HG02885 (cell line): Measurements from ENCODE around the gene WDR82.

ENCODE experiments used
- ATAC-seq: cut with Tn5 transposase; IDR thresholded peaks from one replicate; pipeline ENCODE4 v1.9.1; 2021; ENCODE audit warnings: mild to moderate bottlenecking; ENCODE audit not compliant: unreplicated experiment, poor library complexity

The WDR82 gene

DNA sequence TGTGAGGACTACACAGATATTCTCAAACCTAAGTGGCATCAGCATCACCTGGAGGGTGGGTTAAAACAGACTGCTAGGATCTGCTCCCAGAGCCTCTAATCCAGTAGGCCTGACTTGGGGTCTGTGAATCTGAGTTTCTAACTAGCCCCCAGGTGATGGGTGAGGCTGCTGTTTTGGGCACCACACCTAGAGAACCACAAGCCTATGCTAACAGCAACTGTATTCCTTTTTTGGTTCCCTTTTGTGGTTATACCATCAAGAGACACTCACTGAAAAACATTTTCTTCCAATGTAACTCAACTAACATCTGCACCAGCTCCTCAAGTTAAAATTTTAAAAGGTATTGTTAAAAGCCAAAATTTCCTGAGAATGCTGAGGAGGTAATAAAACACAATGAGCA is 16.0 kb downstream of the WDR82 start:
- ATAC-seq = no peak

DNA sequence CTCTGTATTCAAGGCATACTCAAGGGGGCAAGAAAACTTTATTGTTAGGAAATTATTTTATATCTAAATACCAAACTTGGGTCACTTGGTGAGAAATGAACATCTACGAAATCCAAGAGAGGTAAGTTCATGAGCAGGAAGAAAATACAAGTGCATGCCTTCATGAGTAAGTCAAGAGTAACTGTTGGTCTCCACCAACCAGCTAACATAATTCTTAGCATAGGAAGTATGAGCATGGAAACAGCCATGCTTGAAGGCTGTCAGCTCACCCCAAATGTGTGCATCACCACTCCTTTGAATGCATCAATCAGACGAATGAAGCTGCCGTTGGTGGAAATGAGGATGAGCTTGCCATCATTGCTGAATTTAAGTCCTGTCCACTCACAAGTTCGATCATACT is 19.0 kb downstream of the WDR82 start:
- ATAC-seq = no peak

DNA sequence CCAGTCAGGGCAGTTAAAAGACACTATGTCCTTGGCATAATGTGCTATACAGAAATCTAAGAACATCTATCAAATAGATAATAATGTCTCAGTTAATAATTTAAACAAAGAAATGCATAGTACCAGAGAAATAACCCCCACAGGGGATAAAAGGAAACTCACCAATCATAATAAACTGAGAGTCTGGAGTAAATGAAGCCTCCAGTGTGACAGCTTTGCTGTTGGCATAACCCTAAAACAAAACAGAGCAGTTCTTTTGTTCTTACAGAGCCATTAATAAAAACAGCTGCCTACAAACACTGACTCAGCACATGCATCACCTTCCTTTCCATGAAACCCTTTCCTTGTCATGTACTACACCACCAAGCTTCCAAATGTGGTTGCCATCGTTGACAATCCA is 19.4 kb downstream of the WDR82 start:
- ATAC-seq = no peak

- ATAC-seq = no peak
Observed at GRCh38 chr3:52257911-52258310, 20.5 kb downstream of the WDR82 start.

GRCh38 chr3:52256622-52257021 is 21.8 kb downstream of the WDR82 start:
- ATAC-seq = no peak

DNA sequence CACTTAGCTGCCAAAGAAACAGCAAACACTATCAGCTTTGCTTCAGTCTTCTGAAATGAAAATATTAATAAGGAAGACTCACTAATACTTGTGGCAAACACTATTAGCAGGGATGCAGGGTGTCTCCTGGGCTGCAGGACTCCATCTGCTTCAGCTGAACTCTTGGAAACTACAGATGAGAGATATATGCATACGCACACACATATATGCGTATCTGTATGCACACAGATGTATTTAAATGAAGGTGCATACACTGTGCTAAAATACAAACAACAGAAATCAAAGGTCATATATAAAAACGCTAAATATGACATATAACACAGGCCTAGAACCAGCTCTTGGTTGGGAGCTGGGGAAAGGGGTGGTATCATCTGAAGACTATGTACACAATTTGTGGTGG is 22.3 kb downstream of the WDR82 start:
- ATAC-seq = no peak

DNA sequence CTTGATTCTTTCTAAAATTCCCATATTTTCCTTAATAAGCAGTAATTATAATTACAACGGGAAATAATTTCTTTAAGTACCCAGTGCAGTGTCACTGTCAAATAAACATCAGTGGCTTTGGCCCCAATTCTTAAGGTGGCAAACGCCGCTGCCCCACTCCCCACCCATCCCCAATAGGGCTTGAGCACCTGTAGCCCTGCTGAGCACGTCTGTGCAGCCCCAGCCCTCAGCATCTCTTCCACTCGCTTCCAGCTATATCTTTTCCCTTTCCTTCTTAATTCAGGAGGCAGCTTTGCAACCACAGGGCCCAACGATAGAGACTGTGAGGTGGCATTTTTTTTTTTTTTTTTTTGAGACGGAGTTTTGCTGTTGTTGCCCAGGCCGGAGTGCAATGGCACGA is 23.8 kb downstream of the WDR82 start:
- no peak for ATAC-seq

- peak; percentile 90 for ATAC-seq
Observed at GRCh38 chr3:52253314-52254304, 24.8 kb downstream of the WDR82 start.

- no peak for ATAC-seq
Observed at GRCh38 chr3:52250122-52250521, 28.3 kb downstream of the WDR82 start.

- ATAC-seq = no peak
Observed at GRCh38 chr3:52249683-52250082, 28.8 kb downstream of the WDR82 start.

- no peak for ATAC-seq
Observed at GRCh38 chr3:52248816-52249547, 29.5 kb downstream of the WDR82 start.

GRCh38 chr3:52248165-52248541 is 30.3 kb downstream of the WDR82 start:
- no peak for ATAC-seq

DNA sequence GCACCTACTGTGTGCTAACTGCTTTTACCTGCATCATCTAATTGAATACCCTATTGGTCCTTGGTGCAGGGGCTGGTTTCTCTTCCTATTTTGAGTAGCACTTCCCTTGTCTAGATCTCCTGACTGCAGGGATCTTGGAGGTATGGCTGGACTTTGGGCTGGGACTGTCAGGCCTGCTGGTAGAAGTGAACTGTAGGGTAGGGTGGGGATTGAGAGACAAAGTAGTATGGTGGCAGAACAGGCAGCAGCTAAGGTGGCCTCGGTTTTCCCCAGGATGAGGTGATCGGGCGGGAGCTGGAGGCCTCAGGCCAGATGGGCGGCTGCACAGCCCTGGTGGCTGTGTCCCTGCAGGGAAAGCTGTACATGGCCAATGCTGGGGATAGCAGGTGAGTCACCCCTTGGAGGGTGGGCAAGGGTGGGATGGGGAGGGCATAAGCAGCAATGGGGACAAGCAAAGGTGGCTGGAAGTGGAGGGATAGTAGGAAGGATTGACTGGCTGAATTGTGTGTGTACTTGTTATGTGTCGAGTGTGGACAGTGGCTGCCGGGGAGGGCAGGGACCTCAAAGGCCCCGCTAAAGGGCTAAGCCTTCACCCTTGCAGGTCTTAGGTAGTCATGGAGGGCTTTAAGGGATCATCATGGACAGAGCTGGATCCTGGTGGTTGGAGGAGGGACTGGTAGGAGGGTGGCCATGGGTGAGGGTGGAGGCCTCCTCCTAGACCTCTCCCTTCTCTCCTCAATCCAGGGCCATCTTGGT is 30.9 kb downstream of the WDR82 start:
- ATAC-seq = no peak

DNA sequence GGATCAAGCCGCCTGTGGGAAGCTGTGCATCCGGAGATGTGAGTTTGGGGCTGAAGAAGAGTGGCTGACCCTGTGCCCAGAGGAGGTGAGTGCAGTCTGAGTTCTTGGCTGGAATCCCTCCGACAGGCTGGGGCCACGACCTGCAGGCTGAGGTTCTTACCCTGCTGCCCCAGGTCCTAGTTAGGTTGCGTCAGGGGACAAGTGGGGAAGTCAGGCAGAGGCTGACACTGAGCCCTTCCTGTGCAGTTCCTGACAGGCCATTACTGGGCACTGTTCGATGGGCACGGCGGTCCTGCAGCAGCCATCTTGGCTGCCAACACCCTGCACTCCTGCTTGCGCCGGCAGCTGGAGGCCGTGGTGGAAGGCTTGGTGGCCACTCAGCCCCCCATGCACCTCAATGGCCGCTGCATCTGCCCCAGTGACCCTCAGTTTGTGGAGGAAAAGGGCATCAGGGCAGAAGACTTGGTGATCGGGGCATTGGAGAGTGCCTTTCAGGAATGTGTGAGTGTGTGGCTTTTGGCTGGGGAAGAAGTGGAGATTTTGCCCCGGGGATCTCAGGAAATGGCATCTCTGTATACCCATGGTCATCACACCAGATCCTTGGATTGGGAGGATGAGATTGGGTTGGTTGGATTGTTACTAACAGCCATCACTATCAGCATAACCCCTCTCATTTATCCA is 31.6 kb downstream of the WDR82 start:
- ATAC-seq = no peak

GRCh38 chr3:52246264-52246620 is 32.2 kb downstream of the WDR82 start:
- ATAC-seq = no peak

DNA sequence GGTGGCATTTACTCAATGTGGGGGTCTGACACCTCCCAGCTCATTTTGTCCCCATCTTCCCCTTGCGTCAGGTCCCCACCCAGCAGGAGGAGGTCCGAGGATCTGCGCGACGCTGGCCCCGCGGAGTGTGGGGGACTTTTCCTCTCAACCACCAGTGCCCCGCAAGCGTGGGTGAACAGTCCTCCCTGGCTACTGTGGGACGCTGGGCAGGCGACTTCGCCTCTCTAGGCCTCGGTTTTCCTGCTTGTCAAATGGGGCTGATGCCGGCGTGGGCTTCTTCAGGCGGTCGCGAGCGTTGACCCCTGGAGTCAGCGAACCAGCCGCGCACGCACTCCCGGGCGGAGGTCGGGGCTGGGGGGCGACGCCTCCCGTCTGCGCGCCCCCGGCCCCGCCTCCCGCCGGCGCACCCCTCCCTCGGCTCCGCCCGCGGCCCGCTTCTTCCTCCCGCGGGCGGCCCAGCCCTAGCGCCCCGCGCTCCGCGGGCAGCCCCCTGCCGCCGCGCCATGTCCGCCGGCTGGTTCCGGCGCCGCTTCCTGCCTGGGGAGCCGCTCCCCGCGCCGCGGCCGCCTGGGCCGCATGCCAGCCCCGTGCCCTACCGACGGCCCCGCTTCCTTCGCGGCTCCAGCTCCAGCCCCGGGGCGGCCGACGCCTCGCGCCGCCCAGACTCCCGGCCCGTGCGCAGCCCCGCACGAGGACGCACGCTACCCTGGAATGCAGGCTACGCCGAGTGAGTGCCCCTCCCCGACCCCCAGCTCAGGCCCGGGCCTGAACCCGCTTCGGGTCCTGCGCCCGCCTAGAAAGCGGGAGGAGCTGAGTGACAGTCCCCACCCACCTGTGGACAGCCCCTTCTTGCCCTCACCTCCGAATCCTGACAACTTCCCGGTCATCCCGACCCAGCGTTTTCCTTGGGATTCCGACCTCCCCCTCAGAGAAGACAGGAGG is 32.9 kb downstream of the WDR82 start, which contains the start of gene PPM1M:
TSS of gene PPM1M (plus strand) at position 438 of the 942 bp plus-strand sequence. CDS start at position 504, 66 bp downstream.
- ATAC-seq = peak; percentile 48

- peak; percentile 42 for ATAC-seq
Observed at GRCh38 chr3:52243791-52244628, 34.4 kb downstream of the WDR82 start.

- ATAC-seq = no peak
Observed at GRCh38 chr3:52242039-52242438, 36.4 kb downstream of the WDR82 start.
